ENCODE measurements around the gene CXCR4. TPM values are rescaled to one million over a fixed set of nuclear protein-coding genes. Genes with fewer than 3 reads are reported as not detected.

Gene CXCR4
- total and polyA plus RNA-seq, 2 donors (not counting 1 experiment from before 2014, with no cell fraction given): 1,832 to 2,119 TPM

DNA sequence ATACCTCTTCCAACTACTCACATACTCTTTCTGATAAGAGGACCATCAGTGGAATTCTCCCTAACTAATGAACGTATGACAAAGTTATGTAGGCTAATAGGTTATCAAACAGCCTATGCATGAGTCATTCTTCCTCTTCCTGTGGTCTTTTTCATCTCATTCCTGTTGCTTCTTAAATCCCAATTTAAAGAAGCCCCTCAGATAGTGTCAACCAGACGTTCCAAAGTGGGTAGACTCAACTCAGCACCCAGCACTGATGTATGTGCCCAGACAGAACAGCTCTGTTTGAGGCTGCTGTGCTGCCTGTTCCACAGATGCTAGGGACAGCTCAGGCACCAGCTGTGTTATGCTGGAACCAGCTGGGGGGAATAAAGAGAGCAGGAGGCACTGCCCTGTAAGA lies 52.6 kb downstream of the CXCR4 start:
- ChIA-PET POLR2A (no interaction called here), CTCF (no interaction called here)
- H3K4me1 Mint-ChIP-seq: peaks cover 29% of the 10 kb centered on the region
- H3K36me3 ChIP-seq (replicated peaks in 1 of 2; ENCODE audit: control extremely low read depth in 1 of 2, control insufficient read depth in 1 of 2, extremely low read depth in 1 of 2, insufficient read depth in 2 of 2, low read length in 1 of 2): no peaks in the 10 kb centered on the region
- no peaks in the 10 kb centered on the region for H3K9me3 Mint-ChIP-seq (ENCODE audit: insufficient read depth)
- WGBS (ENCODE audit: insufficient coverage): 40% methylated on average over 1 of the region's 2 CpGs
- intact Hi-C loops (cut with micrococcal nuclease): no loop called here
- no peak for TF ChIP-seq EZH2 (IDR thresholded peaks at IDR 0.05; ENCODE audit: borderline replicate concordance, insufficient read depth, low read depth, low read length, poor library complexity, severe bottlenecking)
- TF ChIP-seq, protein P1, sequence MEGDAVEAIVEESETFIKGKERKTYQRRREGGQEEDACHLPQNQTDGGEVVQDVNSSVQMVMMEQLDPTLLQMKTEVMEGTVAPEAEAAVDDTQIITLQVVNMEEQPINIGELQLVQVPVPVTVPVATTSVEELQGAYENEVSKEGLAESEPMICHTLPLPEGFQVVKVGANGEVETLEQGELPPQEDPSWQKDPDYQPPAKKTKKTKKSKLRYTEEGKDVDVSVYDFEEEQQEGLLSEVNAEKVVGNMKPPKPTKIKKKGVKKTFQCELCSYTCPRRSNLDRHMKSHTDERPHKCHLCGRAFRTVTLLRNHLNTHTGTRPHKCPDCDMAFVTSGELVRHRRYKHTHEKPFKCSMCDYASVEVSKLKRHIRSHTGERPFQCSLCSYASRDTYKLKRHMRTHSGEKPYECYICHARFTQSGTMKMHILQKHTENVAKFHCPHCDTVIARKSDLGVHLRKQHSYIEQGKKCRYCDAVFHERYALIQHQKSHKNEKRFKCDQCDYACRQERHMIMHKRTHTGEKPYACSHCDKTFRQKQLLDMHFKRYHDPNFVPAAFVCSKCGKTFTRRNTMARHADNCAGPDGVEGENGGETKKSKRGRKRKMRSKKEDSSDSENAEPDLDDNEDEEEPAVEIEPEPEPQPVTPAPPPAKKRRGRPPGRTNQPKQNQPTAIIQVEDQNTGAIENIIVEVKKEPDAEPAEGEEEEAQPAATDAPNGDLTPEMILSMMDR (IDR thresholded peaks at IDR 0.05): no peak
- H3K27me3 Mint-ChIP-seq: no peaks in the 10 kb centered on the region
- H3K4me3 ChIP-seq (ENCODE audit: control extremely low read depth in 1 of 5, extremely low read depth in 1 of 5, insufficient read depth in 1 of 5, low read depth in 2 of 5, low read length in 4 of 5): no peak overlapping the region
- H3K9me3 ChIP-seq (ENCODE audit: control extremely low read depth in 1 of 3, control insufficient read depth in 2 of 3, insufficient read depth in 1 of 3, low read length in 2 of 3): no peaks in the 10 kb centered on the region
- H2AFZ ChIP-seq (ENCODE audit: insufficient read depth, low read depth, low read length, poor library complexity, severe bottlenecking): no peak overlapping the region
- H3K4me2 ChIP-seq (replicated peaks; ENCODE audit: low read depth, low read length, poor library complexity, severe bottlenecking): no peak overlapping the region
- no peak for DNase-seq
- peaks cover 0 to 6% of the 10 kb centered on the region in 2 donors for H3K4me1 ChIP-seq (ENCODE audit: control insufficient read depth in 2 of 2, insufficient read depth in 2 of 2, low read length in 2 of 2)
- no peaks in the 10 kb centered on the region for H4K20me1 ChIP-seq (ENCODE audit: control insufficient read depth, insufficient read depth, low read length, poor library complexity, severe bottlenecking)
- no peak overlapping the region for H3K27ac ChIP-seq (ENCODE audit: low read length in 2 of 2)
- H3K27ac Mint-ChIP-seq: no peak overlapping the region
- no peak for ATAC-seq (ENCODE audit: low read depth)
- H3K27me3 ChIP-seq (replicated peaks in 1 of 4; ENCODE audit: control extremely low read depth in 1 of 4, control insufficient read depth in 3 of 4, insufficient read depth in 4 of 4, low read length in 3 of 4): no peaks in the 10 kb centered on the region
- no peak overlapping the region for H3K4me3 Mint-ChIP-seq
- no peaks in the 10 kb centered on the region for H3K79me2 ChIP-seq (ENCODE audit: control insufficient read depth, insufficient read depth, low read length)
- H3K9ac ChIP-seq (ENCODE audit: low read length): no peak overlapping the region

Other genes with a start within 250 kb of the CXCR4 start
- 29.6 and 30.0 TPM in 2 replicates for gene MCM6, start 241.7 kb downstream of the CXCR4 start, total RNA-seq
- 2.3 and 3.4 TPM in 2 replicates for gene MCM6, start 241.7 kb downstream of the CXCR4 start, polyA plus RNA-seq
- gene DARS1, start 132.5 kb downstream of the CXCR4 start, total RNA-seq: 88.3 and 92.0 TPM in 2 replicates
- 36.7 and 38.8 TPM in 2 replicates for gene DARS1, start 132.5 kb downstream of the CXCR4 start, polyA plus RNA-seq